ENCODE results near the gene OR14J1. TPM values are rescaled to one million over a fixed set of nuclear protein-coding genes. Genes with fewer than 3 reads are reported as not detected.

Gene OR14J1
- polyA plus RNA-seq, 1 of the 3 experiments (the other 2 are of a cell fraction), result not detected

- 0% methylated on average over 2 of the region's 2 CpGs for WGBS (ENCODE audit: low lambda C conversion rate)
- no peak for TF ChIP-seq RFX5 (IDR thresholded peaks at IDR 0.05; ENCODE audit: low read length)
- no peak for TF ChIP-seq MAX (IDR thresholded peaks at IDR 0.05; ENCODE audit: low read depth)
- no peak for TF ChIP-seq TAF1 (IDR thresholded peaks at IDR 0.05; ENCODE audit: borderline replicate concordance, low read depth, low read length)
- no peak for TF ChIP-seq JUND (IDR thresholded peaks at IDR 0.05)
- no peak for TF ChIP-seq YY1 (IDR thresholded peaks at IDR 0.05; ENCODE audit: low read depth)
- TF ChIP-seq ELF1 (IDR thresholded peaks at IDR 0.05), result no peak
- TF ChIP-seq USF2 (IDR thresholded peaks at IDR 0.05; ENCODE audit: borderline replicate concordance, low read depth, low read length), result no peak
- TF ChIP-seq GATA2 (CRISPR knock-in tag; IDR thresholded peaks at IDR 0.05), result no peak
- no peak for TF ChIP-seq GABPA (IDR thresholded peaks at IDR 0.05; ENCODE audit: low read depth)
- TF ChIP-seq FOSL2 (IDR thresholded peaks at IDR 0.05; ENCODE audit: borderline replicate concordance, low read depth), result no peak
- no peak for TF ChIP-seq PBX3 (IDR thresholded peaks at IDR 0.05)
- no peak for TF ChIP-seq SMC3 (IDR thresholded peaks at IDR 0.05; ENCODE audit: low read depth, low read length)
- no peak for TF ChIP-seq FOXM1 (IDR thresholded peaks at IDR 0.05; ENCODE audit: low read depth)
- TF ChIP-seq FOXJ3 (CRISPR knock-in tag; IDR thresholded peaks at IDR 0.05), result no peak
- ChIA-PET POLR2A (no interaction called here), CTCF (no interaction called here)
- H3K9ac ChIP-seq, result no peak overlapping the region
- no peaks in the 10 kb centered on the region for H3K79me2 ChIP-seq (ENCODE audit: insufficient read depth)
- no peak overlapping the region for H3K4me3 ChIP-seq (ENCODE audit: low read depth in 2 of 2, low read length in 1 of 2)
- H3F3A ChIP-seq (replicated peaks; ENCODE audit: insufficient read depth), result no peaks in the 10 kb centered on the region
- no peaks in the 10 kb centered on the region for H4K20me1 ChIP-seq (ENCODE audit: insufficient read depth)
- no peak overlapping the region for H3K4me2 ChIP-seq
- no peak overlapping the region for H3K27ac ChIP-seq (ENCODE audit: low read depth in 2 of 2, low read length in 1 of 2)
- DNase-seq, result no peak
- no peak overlapping the region for H2AFZ ChIP-seq (ENCODE audit: low read depth)
- no peaks in the 10 kb centered on the region for H3K9me3 ChIP-seq
- no peaks in the 10 kb centered on the region for H3K4me1 ChIP-seq (ENCODE audit: control insufficient read depth in 1 of 2, insufficient read depth in 2 of 2, low read depth in 1 of 2, low read length in 1 of 2)
- no peaks in the 10 kb centered on the region for H3K9me2 ChIP-seq
- H3K36me3 ChIP-seq (replicated peaks in 1 of 2; ENCODE audit: control insufficient read depth in 1 of 2, insufficient read depth in 2 of 2, low read length in 1 of 2), result no peaks in the 10 kb centered on the region
- no peaks in the 10 kb centered on the region for H3K27me3 ChIP-seq (ENCODE audit: insufficient read depth)
These were observed 46.0 kb upstream of the OR14J1 start for GRCh38 chr6:29255530-29255929.

GRCh38 chr6:29259721-29260120, 41.8 kb upstream of the OR14J1 start:
- Histone ChIP-seq H3F3A (replicated peaks; ENCODE audit: insufficient read depth) (no peaks in the 10 kb centered on the region), H3K79me2 (ENCODE audit: insufficient read depth) (no peaks in the 10 kb centered on the region), H3K4me2 (no peak overlapping the region), H3K27ac (ENCODE audit: low read depth in 2 of 2, low read length in 1 of 2) (no peak overlapping the region), H3K27me3 (ENCODE audit: insufficient read depth) (no peaks in the 10 kb centered on the region), H2AFZ (ENCODE audit: low read depth) (no peak overlapping the region), H3K4me1 (ENCODE audit: control insufficient read depth in 1 of 2, insufficient read depth in 2 of 2, low read depth in 1 of 2, low read length in 1 of 2) (no peaks in the 10 kb centered on the region), H3K9me2 (no peaks in the 10 kb centered on the region), H3K9me3 (no peaks in the 10 kb centered on the region), H4K20me1 (ENCODE audit: insufficient read depth) (no peaks in the 10 kb centered on the region), H3K9ac (no peak overlapping the region), H3K4me3 (ENCODE audit: low read depth in 2 of 2, low read length in 1 of 2) (no peak overlapping the region), H3K36me3 (replicated peaks in 1 of 2; ENCODE audit: control insufficient read depth in 1 of 2, insufficient read depth in 2 of 2, low read length in 1 of 2) (no peaks in the 10 kb centered on the region)
- TF ChIP-seq TAF1 (IDR thresholded peaks at IDR 0.05; ENCODE audit: borderline replicate concordance, low read depth, low read length), result no peak
- ChIA-PET CTCF (no interaction called here), POLR2A (no interaction called here)
- 2% methylated on average over 2 of the region's 2 CpGs for WGBS (ENCODE audit: low lambda C conversion rate)
- DNase-seq, result no peak

All from SK-N-SH (cell line).